T-helper 2 cell (primary cell): ENCODE data around the gene TREML4.
"Not testable (repeated sequence)": the region's sequence is repeated elsewhere in the genome, so short reads cannot be mapped to it uniquely, and the experiment has no call there.

Source experiments
- DNase-seq, 5 experiments: peaks; one replicate each; pipeline versions ENCODE4 v3.0.0 to v3.0.0-alpha.2; 2012 to 2022

TREML4 gene

GRCh38 chr6:41208439-41209106 is 19.6 kb upstream of the TREML4 start:
- DNase-seq, result no peak

- DNase-seq, result no peak
These were observed 18.4 kb upstream of the TREML4 start for GRCh38 chr6:41209547-41210320.

DNA sequence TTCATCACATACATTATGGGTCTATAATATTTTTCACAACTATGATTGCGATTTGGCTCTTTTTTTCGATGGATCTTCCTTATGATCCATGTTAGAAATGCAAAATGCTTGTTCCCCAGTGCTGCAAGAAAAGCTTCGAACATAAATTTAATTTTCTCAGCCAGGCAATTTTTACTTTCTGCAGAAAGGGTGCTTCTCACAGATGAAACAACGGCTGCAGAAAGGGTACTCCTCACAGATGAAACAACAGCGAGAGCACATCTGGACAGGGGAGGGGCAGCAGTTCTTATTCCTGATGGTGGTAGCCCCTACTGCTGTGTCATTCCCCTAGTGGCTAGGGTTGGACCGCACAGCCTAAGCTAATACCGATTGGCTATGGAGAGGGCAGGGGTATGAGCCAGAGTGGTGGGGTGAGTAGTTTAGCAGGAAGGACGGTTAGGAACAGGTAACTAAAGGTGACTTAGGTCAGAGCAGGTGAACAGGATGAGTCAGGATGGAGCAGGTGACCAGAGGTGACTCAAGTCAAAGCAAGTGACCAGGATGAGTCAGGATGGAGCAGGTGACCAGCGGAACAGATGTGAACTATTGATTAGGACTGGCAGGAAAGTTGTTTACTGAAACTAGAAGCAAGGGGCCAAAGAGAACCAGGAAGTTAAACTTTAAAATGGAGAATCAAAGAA is 13.4 kb upstream of the TREML4 start:
- DNase-seq, result no peak

DNA sequence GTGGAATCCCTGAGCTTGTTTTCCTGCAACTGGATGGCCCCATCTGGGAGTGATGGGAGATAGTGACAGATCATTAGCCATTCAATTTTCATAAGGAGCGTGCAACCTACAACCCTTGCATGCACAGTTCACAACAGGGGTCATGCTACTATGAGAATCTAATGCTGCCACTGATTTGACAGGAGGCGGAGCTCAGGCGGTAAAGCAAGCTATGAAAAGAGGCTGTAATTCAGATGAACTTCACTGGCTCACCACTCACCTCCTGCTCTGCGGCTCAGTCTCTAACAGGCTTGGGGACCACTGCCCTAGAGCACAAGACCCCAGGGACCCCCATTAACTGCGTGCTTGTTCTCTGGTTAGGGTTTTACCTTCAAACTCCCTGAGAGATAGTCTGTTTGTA is 12.4 kb upstream of the TREML4 start:
- DNase-seq, result no peak

DNA sequence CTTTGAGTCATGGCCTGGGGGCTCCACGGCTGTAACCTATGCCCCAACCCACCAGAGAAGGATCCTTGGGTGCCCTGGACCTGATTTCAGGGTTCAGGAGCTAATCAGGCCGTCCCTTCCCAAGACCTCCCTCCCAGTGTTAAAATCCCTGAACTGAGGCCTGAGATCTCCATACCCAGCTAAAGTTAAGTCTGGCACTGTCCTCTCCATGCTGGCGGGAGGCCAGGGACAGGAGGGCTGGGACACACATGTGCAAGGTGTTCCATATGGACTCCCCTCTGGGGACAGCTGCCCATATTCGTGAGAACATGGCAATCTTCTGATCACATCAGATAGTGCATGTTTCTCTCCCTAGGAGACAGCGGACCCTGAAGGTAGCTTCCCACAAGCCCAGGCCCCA is 11.5 kb upstream of the TREML4 start:
- DNase-seq, result no peak

GRCh38 chr6:41222045-41222444 is 6.1 kb upstream of the TREML4 start:
- no peak for DNase-seq

DNA sequence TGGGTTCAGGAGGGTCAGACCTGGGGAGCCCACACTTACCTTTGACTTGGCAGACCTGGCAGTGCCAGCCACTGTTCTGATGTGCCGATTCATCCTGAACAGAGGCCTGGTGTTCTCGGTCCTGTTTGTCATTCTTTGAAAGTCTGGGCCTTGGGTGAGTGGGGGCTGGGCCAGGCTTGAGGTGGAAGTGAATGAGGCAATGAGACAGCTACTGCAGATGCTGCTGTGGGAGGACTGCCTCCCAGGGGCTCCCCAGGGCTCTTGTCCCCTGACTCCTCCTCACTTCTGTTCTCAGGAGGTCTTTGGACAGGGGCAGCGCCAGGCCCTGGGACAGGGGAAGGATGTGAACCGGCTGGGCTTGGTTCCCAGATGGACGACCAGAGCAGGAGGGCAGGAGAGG is 5.6 kb upstream of the TREML4 start:
- no peak for DNase-seq

DNA sequence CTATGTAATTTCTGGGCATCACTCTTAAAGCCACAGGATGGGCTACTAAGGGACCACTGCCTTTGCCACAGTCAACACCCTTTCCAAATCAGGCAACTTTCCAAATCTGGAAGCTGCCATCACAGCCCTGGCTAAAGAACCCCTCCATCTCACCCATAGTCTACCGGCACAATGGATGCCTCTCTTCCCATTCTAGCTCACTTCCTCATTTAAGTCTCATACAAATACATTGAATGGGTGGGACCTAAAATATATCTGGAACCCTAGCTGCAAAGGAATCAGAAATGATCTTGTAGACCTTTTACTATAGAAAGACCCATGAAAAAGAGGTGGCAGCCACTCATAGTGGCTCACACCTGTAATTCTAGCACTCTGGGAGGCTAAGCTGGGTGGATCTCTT is 3.3 kb upstream of the TREML4 start:
- DNase-seq, result no peak

DNA sequence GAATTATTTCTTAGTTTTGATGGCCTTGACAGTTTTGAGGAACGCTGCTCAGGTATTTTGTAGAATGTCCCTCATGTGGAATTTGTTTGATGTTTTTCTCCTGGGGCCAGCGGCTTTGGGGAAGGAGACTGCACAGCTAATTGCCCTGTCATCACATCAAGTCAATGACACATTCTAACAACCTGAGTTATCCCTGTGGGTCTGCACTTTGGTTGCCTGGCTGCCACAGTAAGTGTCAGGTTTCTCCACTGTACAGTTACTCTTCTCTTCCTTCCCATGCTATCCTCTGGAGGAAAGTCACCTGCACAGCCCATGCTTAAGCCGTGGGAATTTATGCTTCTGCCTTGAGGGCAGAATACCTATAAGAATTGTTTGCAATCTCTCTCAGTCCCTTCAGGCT is 1.4 kb upstream of the TREML4 start:
- no peak for DNase-seq

GRCh38 chr6:41228616-41229015 is 467 bp downstream of the TREML4 start:
- no peak for DNase-seq

DNA sequence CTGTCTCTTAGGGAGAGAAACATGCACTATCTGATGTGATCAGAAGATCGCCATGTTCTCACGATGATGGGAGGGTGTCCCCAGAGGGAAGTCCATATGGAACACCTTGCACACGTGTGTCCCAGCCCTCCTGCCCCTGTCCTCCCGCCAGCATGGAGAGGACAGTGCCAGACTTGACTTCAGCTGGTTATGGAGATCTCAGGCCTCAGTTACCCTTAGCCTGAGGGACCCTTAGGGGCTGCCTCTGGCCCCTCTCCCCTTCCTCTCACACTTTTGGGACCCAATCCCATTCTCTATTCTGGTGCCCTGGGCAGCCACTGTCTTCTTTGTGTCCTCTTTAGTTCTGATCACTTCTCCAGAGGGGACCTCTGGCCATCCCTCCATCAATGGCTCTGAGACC is 1.6 kb downstream of the TREML4 start:
- DNase-seq, result no peak

DNA sequence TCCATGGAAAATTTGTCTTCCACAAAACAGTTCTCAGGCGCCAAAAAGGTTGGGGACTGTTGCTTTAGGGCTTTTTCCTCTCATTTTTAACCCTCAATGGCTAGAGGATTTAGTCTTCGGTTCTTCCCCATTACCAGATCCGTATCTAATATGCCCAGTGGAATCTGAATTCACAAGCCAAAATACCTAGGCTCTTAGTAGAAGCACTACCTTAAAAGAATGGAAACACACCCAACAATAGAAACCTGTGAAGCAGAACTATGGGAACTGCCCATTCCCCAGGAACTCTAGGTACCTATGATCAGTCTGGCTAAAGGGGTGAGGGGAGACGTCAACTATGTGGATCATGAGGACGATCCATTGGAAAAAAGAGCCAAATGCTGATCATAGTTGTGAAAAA is 3.1 kb downstream of the TREML4 start:
- DNase-seq, result no peak

- no peak for DNase-seq
These were observed 4.5 kb downstream of the TREML4 start for GRCh38 chr6:41232667-41233066.

- DNase-seq, result no peak
These were observed 8.1 kb downstream of the TREML4 start for GRCh38 chr6:41236276-41236675.

DNA sequence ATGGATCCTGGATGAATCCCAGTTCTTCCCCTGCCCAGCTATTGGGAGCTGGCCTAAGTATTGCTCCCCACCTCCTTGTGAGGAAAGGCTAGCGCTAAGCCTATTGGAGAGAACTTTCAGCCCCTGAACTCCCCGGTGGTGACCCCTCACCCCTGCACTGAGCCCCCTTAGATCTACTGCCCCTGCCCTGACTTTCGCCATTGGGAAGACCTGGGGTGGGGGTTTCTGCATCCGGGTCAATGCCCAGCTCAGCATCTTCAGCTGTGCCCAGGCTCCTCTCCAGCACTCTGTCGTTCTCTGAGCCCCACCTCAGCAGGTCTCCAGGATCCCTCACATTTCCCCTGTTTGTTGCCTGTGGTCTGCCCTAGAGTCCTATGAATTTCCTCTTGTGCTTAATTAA is 9.0 kb downstream of the TREML4 start:
- DNase-seq, result no peak

DNA sequence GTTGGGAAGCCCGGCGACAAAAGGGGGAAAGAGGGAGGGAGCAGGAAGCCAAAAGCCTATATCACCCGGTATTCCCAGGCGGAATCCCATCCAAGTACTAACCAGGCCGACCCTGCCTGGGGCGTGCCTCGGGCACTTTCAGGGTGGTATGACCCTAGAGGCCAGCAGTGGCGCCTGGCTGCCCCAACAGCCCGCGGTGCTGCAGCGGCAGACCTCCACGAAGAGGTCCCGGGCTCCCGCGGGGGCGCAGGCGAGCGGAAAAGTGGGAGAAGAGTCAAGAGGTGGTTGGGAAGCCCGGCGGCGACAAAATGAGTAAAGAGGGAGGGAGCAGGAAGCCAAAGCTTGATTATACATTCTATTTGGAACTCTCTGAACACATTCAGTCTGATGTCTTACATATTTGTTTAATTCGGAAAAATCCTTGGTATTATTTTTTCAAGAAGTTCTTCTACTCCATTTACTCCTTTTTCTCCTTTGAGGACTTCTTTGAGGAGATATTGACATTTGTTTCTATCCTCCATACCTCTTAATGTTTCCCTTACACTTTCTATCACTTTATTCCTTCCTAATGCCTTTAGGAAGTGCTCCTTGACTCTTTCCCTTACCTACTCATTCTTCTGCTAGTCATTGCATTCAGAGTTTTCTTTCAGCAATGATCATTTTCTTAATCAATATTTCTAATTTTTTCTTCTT is 11.5 kb downstream of the TREML4 start:
- no peak for DNase-seq

- not testable (repeated sequence) for DNase-seq
These were observed 18.4 kb downstream of the TREML4 start for GRCh38 chr6:41246529-41246928.

DNA sequence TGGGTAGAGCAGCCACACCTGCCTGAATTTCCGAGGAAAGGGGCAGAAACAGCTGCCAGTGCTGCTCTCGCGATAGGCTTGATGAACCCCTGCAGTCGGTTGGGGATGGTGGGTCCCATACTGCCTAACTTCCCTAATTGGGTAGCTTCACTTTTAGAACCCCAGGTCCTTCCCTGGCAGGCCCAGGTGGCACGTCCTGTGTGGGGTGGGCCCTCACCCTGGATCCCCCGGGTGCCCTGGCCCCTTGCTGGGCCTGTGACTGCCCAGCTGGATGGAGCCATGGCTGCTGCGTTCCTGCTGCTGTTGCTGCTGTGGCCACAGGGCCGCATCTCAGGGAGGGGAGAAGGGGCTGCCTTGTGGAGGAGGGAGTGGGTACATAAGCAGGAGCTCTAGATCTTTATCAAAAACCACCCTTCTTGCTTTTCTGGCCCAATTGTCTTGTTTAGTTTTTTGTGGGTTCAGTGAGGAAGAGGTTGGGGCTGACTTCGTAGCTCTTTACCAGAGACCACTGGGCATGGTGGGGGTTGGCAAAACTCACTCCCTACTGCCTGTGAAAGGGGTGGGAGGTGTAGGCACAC is 19.2 kb downstream of the TREML4 start:
- DNase-seq, result no peak

DNA sequence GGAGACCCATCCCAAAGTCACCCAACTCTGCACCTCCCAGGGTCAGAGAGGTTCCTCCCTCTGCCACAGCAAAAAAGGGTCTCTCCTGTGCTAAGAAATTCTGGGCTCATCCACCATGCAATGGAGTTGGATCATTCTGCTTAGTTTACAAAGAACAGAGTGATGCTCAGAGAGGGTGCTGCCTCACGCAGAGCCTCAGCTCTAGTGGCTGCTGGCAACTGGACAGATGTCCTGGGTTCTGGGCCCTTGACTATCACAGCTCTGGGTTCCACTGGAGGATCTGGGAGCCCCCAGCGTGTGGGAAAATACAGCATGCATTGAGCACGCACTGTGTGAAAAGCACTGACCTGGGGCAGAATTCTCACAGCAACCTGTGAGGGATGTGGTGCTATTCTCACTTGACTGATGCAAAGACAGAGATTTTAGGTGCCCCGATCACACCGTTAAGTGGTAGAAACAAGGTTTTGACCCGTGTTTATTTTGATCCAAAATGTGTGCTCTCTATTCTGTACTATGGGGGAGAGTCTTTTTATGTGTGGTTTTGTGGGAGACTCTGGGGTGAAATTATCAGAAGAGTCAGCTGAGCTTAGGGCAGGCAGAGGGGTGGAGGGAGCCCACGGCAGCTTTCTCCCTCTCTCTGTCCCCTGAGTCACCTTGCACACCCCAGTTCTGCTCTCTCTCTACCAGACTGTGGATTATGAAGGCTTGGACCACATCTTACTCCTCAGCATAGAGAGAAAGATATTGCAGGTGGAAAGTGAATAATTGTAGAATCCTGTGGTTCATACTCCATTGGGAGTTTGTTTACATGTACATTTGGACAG is 19.9 kb downstream of the TREML4 start:
- no peak for DNase-seq

DNA sequence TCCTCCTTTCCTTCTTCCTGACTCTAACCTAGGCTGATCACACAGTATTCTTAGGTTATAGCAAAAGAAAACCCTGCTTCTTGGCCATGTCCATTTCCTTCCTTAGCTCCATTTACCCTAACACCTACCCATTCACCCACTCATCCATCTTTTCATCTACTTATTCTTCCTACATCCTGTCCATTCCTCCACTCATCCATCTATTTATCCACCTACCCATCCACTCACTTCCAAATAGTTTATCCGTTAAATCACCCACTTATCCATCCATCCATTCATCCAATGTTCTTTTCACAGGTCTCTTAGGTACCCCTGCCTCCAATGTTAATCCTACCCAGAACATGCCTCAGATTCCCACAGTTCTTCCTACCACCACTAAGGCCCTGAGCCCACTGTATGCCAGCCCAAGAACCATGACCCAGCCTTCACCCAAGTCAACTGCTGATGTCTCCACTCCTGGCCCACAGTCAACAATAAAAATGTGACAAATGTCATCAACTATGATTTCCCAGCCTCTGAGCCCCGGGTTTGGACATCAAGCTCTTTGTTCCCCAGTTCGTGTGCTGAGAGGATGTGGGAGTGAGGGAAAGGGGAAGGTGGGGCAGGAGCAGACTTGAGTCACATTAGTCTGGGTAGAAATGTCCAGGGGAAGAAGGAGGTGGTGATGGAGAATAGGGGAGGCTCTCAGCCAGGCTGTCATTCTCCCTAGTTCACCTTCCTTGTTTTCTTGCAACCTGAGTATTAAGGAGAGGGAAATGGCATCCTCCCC is 24.4 kb downstream of the TREML4 start:
- DNase-seq, result no peak

DNA sequence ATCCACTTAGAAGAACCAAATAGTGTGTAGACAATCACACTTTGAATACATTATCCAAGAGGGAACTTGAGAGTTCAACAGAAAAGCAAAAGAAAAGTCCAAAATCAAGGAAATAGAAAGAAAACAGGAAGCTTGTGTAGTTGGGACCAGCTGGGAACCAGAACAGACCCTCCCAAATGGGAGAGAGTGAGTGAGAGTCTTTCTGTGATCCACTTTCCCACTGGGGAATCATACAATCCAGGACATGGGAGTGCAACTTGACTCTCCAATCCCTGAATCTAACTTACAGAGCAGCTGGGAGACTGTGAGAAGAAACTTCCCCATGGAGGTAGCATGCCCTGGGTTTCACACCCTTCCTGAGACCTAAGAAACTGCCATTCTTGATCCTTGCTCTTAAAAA is 27.0 kb downstream of the TREML4 start:
- no peak for DNase-seq
